SK-N-SH (cell line): ENCODE measurements around the gene YBX2. TPM values are rescaled to one million over a fixed set of nuclear protein-coding genes. Genes with fewer than 3 reads are reported as not detected.

ENCODE experiments used
- CTCF ChIA-PET: fragments of 300-600, 350-600 bp; formaldehyde crosslinking; extraction: SDS; loops from one replicate; lab custom pipeline; 2021; lab: Yijun Ruan, JAX
- POLR2A ChIA-PET: fragments of 350-600 bp; sonication (Branson Sonifier 250); formaldehyde crosslinking; extraction: SDS; loops from one replicate; lab custom pipeline; 2020; ENCODE audit warnings: antibody characterized with exemption, inconsistent platforms; lab: Yijun Ruan, JAX
- DNase-seq: peaks from one replicate; pipeline ENCODE4 v3.0.0; 2012
- H2AFZ ChIP-seq: fragments of 200-600 bp; sonication (generic); 2 replicates; pipeline ENCODE4 v1.8.1; 2016; ENCODE audit warnings: antibody characterized with exemption, mild to moderate bottlenecking, low read depth
- H3F3A ChIP-seq: fragments of 200-600 bp; sonication (generic); replicated peaks from 2 replicates; pipeline ENCODE3; 2016; ENCODE audit warnings: antibody characterized with exemption, mild to moderate bottlenecking; ENCODE audit not compliant: insufficient read depth
- H3K27ac ChIP-seq, 2 experiments: fragments of 200-500 bp in 1 of 2; fragments of 200-600 bp in 1 of 2; sonication (Bioruptor generic) in 1 of 2; sonication (generic), shearing (Covaris generic) in 1 of 2; 2 replicates each; pipeline versions ENCODE4 v1.5.1 to v1.6.1; 2014 to 2016; ENCODE audit warnings: low read depth in 2 of 2, inconsistent platforms in 1 of 2, low read length in 1 of 2, mild to moderate bottlenecking in 1 of 2, mixed read lengths in 1 of 2
- H3K27me3 ChIP-seq: fragments of 200-600 bp; sonication (generic), shearing (Covaris generic); 2 replicates; pipeline ENCODE4 v1.6.1; 2016; ENCODE audit warnings: mixed run types; ENCODE audit not compliant: insufficient read depth
- H3K36me3 ChIP-seq, 2 experiments: fragments of 200-500 bp in 1 of 2; fragments of 200-600 bp in 1 of 2; sonication (Bioruptor generic) in 1 of 2; sonication (generic) in 1 of 2; replicated peaks in 1 of 2; 2 replicates each; pipeline versions ENCODE3 to v1.5.1; 2014 to 2016; ENCODE audit warnings: low read length in 1 of 2, mild to moderate bottlenecking in 1 of 2; ENCODE audit not compliant: insufficient read depth in 2 of 2, control insufficient read depth in 1 of 2
- H3K4me1 ChIP-seq, 2 experiments: fragments of 200-500 bp in 1 of 2; fragments of 200-600 bp in 1 of 2; sonication (Bioruptor generic) in 1 of 2; sonication (generic), shearing (Covaris generic) in 1 of 2; 2 replicates each; pipeline versions ENCODE4 v1.5.1 to v1.6.1; 2014 to 2016; ENCODE audit warnings: low read depth in 1 of 2, low read length in 1 of 2, mixed run types in 1 of 2; ENCODE audit not compliant: insufficient read depth in 2 of 2, control insufficient read depth in 1 of 2
- H3K4me2 ChIP-seq: fragments of 200-600 bp; sonication (generic), shearing (Covaris generic); 2 replicates; pipeline ENCODE4 v1.6.1; 2017; ENCODE audit warnings: mixed run types
- H3K4me3 ChIP-seq, 2 experiments: fragments of 200-500 bp in 1 of 2; fragments of 200-600 bp in 1 of 2; sonication (Bioruptor generic) in 1 of 2; sonication (generic), shearing (Covaris generic) in 1 of 2; 2 replicates each; pipeline versions ENCODE4 v1.5.1 to v1.8.1; 2014 to 2016; ENCODE audit warnings: low read depth in 2 of 2, inconsistent platforms in 1 of 2, low read length in 1 of 2, mild to moderate bottlenecking in 1 of 2, mixed read lengths in 1 of 2, moderate library complexity in 1 of 2
- H3K79me2 ChIP-seq: fragments of 200-600 bp; sonication (generic); 2 replicates; pipeline ENCODE4 v1.8.1; 2017; ENCODE audit warnings: mild to moderate bottlenecking; ENCODE audit not compliant: insufficient read depth
- H3K9ac ChIP-seq: fragments of 200-600 bp; sonication (generic); 2 replicates; pipeline ENCODE4 v1.6.1; 2017; ENCODE audit warnings: mixed run types
- H3K9me2 ChIP-seq: fragments of 200-600 bp; sonication (generic); 2 replicates; pipeline ENCODE4 v1.6.1; 2017; ENCODE audit warnings: mixed run types
- H3K9me3 ChIP-seq: fragments of 200-600 bp; sonication (generic); 2 replicates; pipeline ENCODE4 v1.6.1; 2017; ENCODE audit warnings: mixed run types, mild to moderate bottlenecking, moderate library complexity
- H4K20me1 ChIP-seq: fragments of 200-600 bp; sonication (generic); 2 replicates; pipeline ENCODE4 v1.6.1; 2017; ENCODE audit warnings: mild to moderate bottlenecking, mixed run types; ENCODE audit not compliant: insufficient read depth
- CHD2 ChIP-seq: fragments of 150-350 bp; IDR thresholded peaks from 2 replicates; pipeline ENCODE4 v1.6.1; 2018; ENCODE audit warnings: low read length; ENCODE audit not compliant: partially characterized antibody
- EZH2phosphoT487 ChIP-seq: fragments of 200-600 bp; sonication (generic); IDR thresholded peaks from 2 replicates; pipeline ENCODE4 v1.6.1; 2017; ENCODE audit warnings: low read depth, mixed run types, mild to moderate bottlenecking, antibody characterized with exemption, moderate library complexity, borderline replicate concordance
- FOXJ3 ChIP-seq: sonication (generic); formaldehyde crosslinking; IDR thresholded peaks from 2 replicates; pipeline ENCODE4 v1.5.1; 2020; ENCODE audit warnings: mild to moderate bottlenecking, missing genetic modification reagents
- FOXM1 ChIP-seq: IDR thresholded peaks from 2 replicates; pipeline ENCODE4 v1.4.0; 2012; ENCODE audit warnings: low read depth, mild to moderate bottlenecking
- GATA2 ChIP-seq: sonication (generic); formaldehyde crosslinking; IDR thresholded peaks from 2 replicates; pipeline ENCODE4 v1.5.0; 2020; ENCODE audit warnings: mild to moderate bottlenecking, missing genetic modification reagents
- POLR2AphosphoS5 ChIP-seq: IDR thresholded peaks from 2 replicates; pipeline ENCODE4 v1.6.1; 2012; ENCODE audit warnings: low read depth, low read length
- RCOR1 ChIP-seq: fragments of 150-350 bp; IDR thresholded peaks from 2 replicates; pipeline ENCODE4 v1.6.1; 2017; ENCODE audit warnings: antibody characterized with exemption, low read length
- TCF12 ChIP-seq: IDR thresholded peaks from 2 replicates; pipeline ENCODE4 v1.4.0; 2012
- WGBS: methylation state at CpG from one replicate; pipeline ENCODE4 v1.1.6; 2017; ENCODE audit warnings: low lambda C conversion rate; 5-methylcytosine and 5-hydroxymethylcytosine counted together
- polyA plus RNA-seq, 3 experiments: library from polyadenylated mRNA; depleted of rRNA; stranded (reverse); fragments of >200 nt; gene quantifications; 2 replicates each; pipeline ENCODE4 v1.2.3, GENCODE V29; 2012
- TF ChIP-seq, protein P1 (sequence below): IDR thresholded peaks from 2 replicates; pipeline ENCODE4 v1.4.0; 2012; ENCODE audit warnings: low read depth
- TF ChIP-seq, protein P2 (sequence below): IDR thresholded peaks from 2 replicates; pipeline ENCODE4 v1.6.1; 2012; ENCODE audit warnings: mild to moderate bottlenecking, low read depth, low read length, moderate library complexity
- TF ChIP-seq, protein P3 (sequence below): IDR thresholded peaks from 2 replicates; pipeline ENCODE4; 2012
- TF ChIP-seq, protein P4 (sequence below): fragments of 150-350 bp; IDR thresholded peaks from 2 replicates; pipeline ENCODE4 v1.6.1; 2016; ENCODE audit warnings: mild to moderate bottlenecking, low read depth, low read length
- TF ChIP-seq, protein P5 (sequence below): IDR thresholded peaks from 2 replicates; pipeline ENCODE4 v1.4.0; 2012; ENCODE audit warnings: low read depth, borderline replicate concordance
- TF ChIP-seq, protein P6 (sequence below): fragments of 150-350 bp; IDR thresholded peaks from 2 replicates; pipeline ENCODE4 v1.6.1; 2017; ENCODE audit warnings: antibody characterized with exemption, low read length, low read depth, borderline replicate concordance

YBX2 gene
- polyA plus RNA-seq, 1 of the 3 experiments (the other 2 are of a cell fraction) = 0.54 TPM

DNA sequence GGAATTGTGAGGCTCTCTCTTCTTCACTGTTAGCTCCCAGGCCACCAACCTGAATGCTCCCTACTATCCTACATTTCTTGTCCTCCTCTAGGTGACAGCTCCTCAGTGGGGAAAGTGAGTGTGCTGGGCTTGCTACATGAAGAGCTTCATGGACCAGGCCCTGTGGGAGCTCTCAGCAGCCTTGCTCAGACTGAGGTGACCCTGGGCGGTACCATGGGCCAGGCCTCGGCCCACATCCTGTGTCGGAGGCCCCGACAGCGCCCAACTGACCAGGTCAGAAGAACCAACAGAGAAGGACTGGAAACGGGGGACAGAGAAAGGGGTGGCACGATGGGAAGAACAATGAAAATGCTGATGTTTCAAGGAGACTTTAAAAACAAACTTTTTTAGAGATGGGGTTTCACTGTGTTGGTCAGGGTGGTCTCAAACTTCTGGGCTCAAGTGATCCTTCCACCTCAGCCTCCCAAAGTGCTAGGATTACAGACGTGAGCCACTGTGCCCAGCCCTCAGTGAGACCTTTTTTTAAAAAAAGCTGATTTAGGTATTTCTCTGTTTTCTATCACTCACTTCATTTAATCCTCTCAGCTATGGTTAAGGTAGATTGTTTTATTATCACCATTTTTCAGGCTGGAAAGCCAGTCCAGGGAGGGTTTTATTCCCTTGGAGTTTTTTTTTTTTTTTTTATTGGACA lies 37.5 kb downstream of the YBX2 start (continued):
- TF ChIP-seq GATA2 (CRISPR knock-in tag) = no peak
- TF ChIP-seq FOXJ3 = no peak
- no peak for TF ChIP-seq RCOR1
- TF ChIP-seq, protein P1, sequence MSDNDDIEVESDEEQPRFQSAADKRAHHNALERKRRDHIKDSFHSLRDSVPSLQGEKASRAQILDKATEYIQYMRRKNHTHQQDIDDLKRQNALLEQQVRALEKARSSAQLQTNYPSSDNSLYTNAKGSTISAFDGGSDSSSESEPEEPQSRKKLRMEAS = no peak
- TF ChIP-seq, protein P2, sequence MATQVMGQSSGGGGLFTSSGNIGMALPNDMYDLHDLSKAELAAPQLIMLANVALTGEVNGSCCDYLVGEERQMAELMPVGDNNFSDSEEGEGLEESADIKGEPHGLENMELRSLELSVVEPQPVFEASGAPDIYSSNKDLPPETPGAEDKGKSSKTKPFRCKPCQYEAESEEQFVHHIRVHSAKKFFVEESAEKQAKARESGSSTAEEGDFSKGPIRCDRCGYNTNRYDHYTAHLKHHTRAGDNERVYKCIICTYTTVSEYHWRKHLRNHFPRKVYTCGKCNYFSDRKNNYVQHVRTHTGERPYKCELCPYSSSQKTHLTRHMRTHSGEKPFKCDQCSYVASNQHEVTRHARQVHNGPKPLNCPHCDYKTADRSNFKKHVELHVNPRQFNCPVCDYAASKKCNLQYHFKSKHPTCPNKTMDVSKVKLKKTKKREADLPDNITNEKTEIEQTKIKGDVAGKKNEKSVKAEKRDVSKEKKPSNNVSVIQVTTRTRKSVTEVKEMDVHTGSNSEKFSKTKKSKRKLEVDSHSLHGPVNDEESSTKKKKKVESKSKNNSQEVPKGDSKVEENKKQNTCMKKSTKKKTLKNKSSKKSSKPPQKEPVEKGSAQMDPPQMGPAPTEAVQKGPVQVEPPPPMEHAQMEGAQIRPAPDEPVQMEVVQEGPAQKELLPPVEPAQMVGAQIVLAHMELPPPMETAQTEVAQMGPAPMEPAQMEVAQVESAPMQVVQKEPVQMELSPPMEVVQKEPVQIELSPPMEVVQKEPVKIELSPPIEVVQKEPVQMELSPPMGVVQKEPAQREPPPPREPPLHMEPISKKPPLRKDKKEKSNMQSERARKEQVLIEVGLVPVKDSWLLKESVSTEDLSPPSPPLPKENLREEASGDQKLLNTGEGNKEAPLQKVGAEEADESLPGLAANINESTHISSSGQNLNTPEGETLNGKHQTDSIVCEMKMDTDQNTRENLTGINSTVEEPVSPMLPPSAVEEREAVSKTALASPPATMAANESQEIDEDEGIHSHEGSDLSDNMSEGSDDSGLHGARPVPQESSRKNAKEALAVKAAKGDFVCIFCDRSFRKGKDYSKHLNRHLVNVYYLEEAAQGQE = no peak
- no peak for TF ChIP-seq EZH2phosphoT487
- no peak for TF ChIP-seq POLR2AphosphoS5

DNA sequence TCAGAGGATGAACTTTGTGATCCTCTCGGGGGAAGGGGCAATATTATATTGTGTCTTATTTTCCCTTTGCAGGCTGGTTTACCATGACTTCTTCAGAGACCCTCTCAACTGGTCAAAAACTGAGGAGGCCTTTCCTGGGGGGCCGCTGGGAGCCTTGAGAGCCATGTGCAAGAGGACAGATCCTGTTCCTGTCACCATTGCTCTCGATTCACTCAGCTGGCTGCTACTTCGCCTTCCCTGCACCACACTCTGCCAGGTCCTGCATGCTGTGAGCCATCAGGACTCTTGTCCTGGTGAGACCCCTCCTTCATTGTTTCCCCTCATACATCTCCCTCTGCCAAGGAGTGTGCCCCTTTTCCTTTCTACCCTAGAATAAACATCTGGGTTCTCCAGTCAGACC lies 39.9 kb downstream of the YBX2 start:
- Histone ChIP-seq H3K9ac (no peak overlapping the region), H2AFZ (no peak overlapping the region), H3K9me2 (no peaks in the 10 kb centered on the region), H3F3A (peaks cover 24% of the 10 kb centered on the region), H3K27me3 (no peaks in the 10 kb centered on the region), H4K20me1 (no peaks in the 10 kb centered on the region), H3K36me3 (peaks cover 13 to 29% of the 10 kb centered on the region in 2 experiments), H3K9me3 (no peaks in the 10 kb centered on the region), H3K4me3 (no peak overlapping the region), H3K79me2 (peaks cover 35% of the 10 kb centered on the region), H3K4me1 (peaks cover 9 to 16% of the 10 kb centered on the region in 2 experiments; a peak in 3 of 4 replicates), H3K27ac (no peak overlapping the region), H3K4me2 (no peak overlapping the region)
- POLR2A ChIA-PET = interaction anchor here (1.2 kb wide), 1 partner anchor 10 kb away, joined by 4 read pairs; no protein-coding TSS in a partner anchor
- WGBS = 95% methylated on average over 4 of the region's 4 CpGs
- no peak for DNase-seq
- CTCF ChIA-PET = interaction anchor here (0.9 kb wide), 1 partner anchor 42 kb away, joined by 3 read pairs; no protein-coding TSS in a partner anchor
- TF ChIP-seq, protein P2 = no peak
- TF ChIP-seq, protein P3, sequence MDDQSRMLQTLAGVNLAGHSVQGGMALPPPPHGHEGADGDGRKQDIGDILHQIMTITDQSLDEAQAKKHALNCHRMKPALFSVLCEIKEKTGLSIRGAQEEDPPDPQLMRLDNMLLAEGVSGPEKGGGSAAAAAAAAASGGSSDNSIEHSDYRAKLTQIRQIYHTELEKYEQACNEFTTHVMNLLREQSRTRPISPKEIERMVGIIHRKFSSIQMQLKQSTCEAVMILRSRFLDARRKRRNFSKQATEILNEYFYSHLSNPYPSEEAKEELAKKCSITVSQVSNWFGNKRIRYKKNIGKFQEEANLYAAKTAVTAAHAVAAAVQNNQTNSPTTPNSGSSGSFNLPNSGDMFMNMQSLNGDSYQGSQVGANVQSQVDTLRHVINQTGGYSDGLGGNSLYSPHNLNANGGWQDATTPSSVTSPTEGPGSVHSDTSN = no peak
- TF ChIP-seq, protein P4, sequence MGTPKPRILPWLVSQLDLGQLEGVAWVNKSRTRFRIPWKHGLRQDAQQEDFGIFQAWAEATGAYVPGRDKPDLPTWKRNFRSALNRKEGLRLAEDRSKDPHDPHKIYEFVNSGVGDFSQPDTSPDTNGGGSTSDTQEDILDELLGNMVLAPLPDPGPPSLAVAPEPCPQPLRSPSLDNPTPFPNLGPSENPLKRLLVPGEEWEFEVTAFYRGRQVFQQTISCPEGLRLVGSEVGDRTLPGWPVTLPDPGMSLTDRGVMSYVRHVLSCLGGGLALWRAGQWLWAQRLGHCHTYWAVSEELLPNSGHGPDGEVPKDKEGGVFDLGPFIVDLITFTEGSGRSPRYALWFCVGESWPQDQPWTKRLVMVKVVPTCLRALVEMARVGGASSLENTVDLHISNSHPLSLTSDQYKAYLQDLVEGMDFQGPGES = no peak
- no peak for TF ChIP-seq FOXM1
- TF ChIP-seq TCF12 = no peak
- TF ChIP-seq, protein P5, sequence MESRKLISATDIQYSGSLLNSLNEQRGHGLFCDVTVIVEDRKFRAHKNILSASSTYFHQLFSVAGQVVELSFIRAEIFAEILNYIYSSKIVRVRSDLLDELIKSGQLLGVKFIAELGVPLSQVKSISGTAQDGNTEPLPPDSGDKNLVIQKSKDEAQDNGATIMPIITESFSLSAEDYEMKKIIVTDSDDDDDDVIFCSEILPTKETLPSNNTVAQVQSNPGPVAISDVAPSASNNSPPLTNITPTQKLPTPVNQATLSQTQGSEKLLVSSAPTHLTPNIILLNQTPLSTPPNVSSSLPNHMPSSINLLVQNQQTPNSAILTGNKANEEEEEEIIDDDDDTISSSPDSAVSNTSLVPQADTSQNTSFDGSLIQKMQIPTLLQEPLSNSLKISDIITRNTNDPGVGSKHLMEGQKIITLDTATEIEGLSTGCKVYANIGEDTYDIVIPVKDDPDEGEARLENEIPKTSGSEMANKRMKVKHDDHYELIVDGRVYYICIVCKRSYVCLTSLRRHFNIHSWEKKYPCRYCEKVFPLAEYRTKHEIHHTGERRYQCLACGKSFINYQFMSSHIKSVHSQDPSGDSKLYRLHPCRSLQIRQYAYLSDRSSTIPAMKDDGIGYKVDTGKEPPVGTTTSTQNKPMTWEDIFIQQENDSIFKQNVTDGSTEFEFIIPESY = no peak
- TF ChIP-seq EZH2phosphoT487 = no peak
- TF ChIP-seq, protein P1 = no peak
- TF ChIP-seq CHD2 = no peak
- no peak for TF ChIP-seq RCOR1
- TF ChIP-seq, protein P6, sequence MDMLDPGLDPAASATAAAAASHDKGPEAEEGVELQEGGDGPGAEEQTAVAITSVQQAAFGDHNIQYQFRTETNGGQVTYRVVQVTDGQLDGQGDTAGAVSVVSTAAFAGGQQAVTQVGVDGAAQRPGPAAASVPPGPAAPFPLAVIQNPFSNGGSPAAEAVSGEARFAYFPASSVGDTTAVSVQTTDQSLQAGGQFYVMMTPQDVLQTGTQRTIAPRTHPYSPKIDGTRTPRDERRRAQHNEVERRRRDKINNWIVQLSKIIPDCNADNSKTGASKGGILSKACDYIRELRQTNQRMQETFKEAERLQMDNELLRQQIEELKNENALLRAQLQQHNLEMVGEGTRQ = no peak
